Suprapubic skin (tissue), 4 donors: ENCODE results near the gene SLC34A1.

Experiments
- POLR2A ChIP-seq, 2 donors: fragments of 450-650 bp; IDR thresholded peaks; one replicate each; pipeline ENCODE4 v1.6.1; 2017; ENCODE audit warnings: antibody characterized with exemption in 2 of 2, mild to moderate bottlenecking in 2 of 2, moderate library complexity in 2 of 2
- POLR2AphosphoS5 ChIP-seq, 3 donors: sonication (generic); formaldehyde crosslinking; IDR thresholded peaks; one replicate each; pipeline ENCODE4 v1.6.1; 2017; ENCODE audit warnings: antibody characterized with exemption in 3 of 3
- TF ChIP-seq, protein P1 (sequence below), 2 donors: fragments of 200-600 bp in 1 of 2; fragments of 450-650 bp in 1 of 2; sonication (generic) in 1 of 2; IDR thresholded peaks; one replicate each; pipeline ENCODE4 v1.5.1; 2016 to 2019; ENCODE audit warnings: antibody characterized with exemption in 2 of 2, mild to moderate bottlenecking in 1 of 2, moderate library complexity in 1 of 2

DNA sequence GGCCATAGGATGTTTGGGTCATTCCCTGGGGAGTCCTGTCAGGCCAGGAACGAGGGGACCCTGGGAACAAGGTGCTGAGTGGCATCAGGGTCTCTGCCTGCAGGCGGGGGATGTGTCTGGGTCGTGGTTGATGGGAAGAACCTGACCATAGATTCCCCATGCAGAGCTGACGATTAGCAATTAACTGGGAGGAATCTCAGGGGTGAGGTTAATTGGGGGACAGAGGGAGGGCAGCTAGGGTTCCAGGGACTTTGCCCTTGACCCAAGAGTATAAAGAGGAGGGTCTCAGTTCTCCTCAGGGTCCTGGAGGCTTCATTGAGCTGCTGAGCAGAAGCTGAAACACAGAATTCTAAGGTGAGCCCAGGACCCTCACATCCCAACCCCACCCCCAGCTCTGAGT is at the start of gene SLC34A1:
- TF ChIP-seq, protein P1, sequence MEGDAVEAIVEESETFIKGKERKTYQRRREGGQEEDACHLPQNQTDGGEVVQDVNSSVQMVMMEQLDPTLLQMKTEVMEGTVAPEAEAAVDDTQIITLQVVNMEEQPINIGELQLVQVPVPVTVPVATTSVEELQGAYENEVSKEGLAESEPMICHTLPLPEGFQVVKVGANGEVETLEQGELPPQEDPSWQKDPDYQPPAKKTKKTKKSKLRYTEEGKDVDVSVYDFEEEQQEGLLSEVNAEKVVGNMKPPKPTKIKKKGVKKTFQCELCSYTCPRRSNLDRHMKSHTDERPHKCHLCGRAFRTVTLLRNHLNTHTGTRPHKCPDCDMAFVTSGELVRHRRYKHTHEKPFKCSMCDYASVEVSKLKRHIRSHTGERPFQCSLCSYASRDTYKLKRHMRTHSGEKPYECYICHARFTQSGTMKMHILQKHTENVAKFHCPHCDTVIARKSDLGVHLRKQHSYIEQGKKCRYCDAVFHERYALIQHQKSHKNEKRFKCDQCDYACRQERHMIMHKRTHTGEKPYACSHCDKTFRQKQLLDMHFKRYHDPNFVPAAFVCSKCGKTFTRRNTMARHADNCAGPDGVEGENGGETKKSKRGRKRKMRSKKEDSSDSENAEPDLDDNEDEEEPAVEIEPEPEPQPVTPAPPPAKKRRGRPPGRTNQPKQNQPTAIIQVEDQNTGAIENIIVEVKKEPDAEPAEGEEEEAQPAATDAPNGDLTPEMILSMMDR (IDR thresholded peaks at IDR 0.05), result no peak
- TF ChIP-seq POLR2AphosphoS5 (IDR thresholded peaks at IDR 0.05), result no peak
- no peak for TF ChIP-seq POLR2A (IDR thresholded peaks at IDR 0.05)
